Ovary (tissue), 9 donors: ENCODE measurements around the gene NPTXR. TPM values are rescaled to one million over a fixed set of nuclear protein-coding genes. Genes with fewer than 3 reads are reported as not detected.

ENCODE experiments used
- DNase-seq, 5 donors: peaks; one replicate each; pipeline ENCODE4 v3.0.0-alpha.2; 2019 to 2020
- H3K27ac ChIP-seq, 2 donors: fragments of 200-600 bp; one replicate each; pipeline versions ENCODE4 v1.5.1 to v1.8.0; 2019 to 2022
- H3K27me3 ChIP-seq: fragments of 200-600 bp; one replicate; pipeline ENCODE4 v1.8.0; 2022
- H3K36me3 ChIP-seq: fragments of 200-600 bp; sonication (generic); one replicate; pipeline ENCODE4 v1.5.1; 2019
- H3K4me1 ChIP-seq: one replicate; pipeline ENCODE4 v1.8.1; 2013; ENCODE audit warnings: mild to moderate bottlenecking, moderate library complexity; ENCODE audit not compliant: insufficient read depth
- H3K4me3 ChIP-seq: fragments of 200-600 bp; sonication (generic); one replicate; pipeline ENCODE4 v1.5.1; 2017
- H3K9me3 ChIP-seq, 2 donors: fragments of 200-600 bp in 1 of 2; sonication (generic) in 1 of 2; one replicate each; pipeline versions ENCODE4 v1.5.1 to v1.8.1; 2013 to 2019; ENCODE audit warnings: mild to moderate bottlenecking in 1 of 2, moderate library complexity in 1 of 2
- EP300 ChIP-seq: sonication (generic); formaldehyde crosslinking; IDR thresholded peaks from one replicate; pipeline ENCODE4 v1.6.1; 2017; ENCODE audit warnings: antibody characterized with exemption
- POLR2A ChIP-seq: fragments of 450-650 bp; IDR thresholded peaks from one replicate; pipeline ENCODE4 v1.6.1; 2017; ENCODE audit warnings: antibody characterized with exemption, mild to moderate bottlenecking, moderate library complexity
- WGBS, 3 donors: extraction: QIAGEN DNeasy Blood & Tissue Kit in 1 of 3; methylation state at CpG; one replicate each; pipeline versions ENCODE4 v1.1.5 to v1.1.7; 2013 to 2017; 5-methylcytosine and 5-hydroxymethylcytosine counted together
- intact Hi-C, 4 donors: fragments of 100-400 bp; cut with DNase I; formaldehyde crosslinking; loops; one replicate each; pipeline versions ENCODE4 v1.11.0 to v1.15.1; 2022 to 2023
- polyA plus RNA-seq, 2 donors: library from polyadenylated mRNA; stranded (reverse); fragments of 200-250 nt in 1 of 2; fragments of 350-450 nt in 1 of 2; fragmentation: Illumina TruSeq in 1 of 2; extraction: RNeasy Lipid Tissue Mini Kit (QIAGEN cat#74804) in 1 of 2; gene quantifications; one replicate each; pipeline ENCODE4 v1.2.3, GENCODE V29; 2013 to 2014
- total RNA-seq, 7 donors: library from RNA; depleted of rRNA in 2 of 7; stranded (reverse); fragments of >200 nt in 2 of 7; fragmentation: NEBNext Ultra II Directional in 3 of 7; extraction: Animal tissue kit (Norgen Biotek cat#: 25700) in 3 of 7; gene quantifications; one replicate each; pipeline versions ENCODE4 v1.1.0 to v1.2.4, GENCODE V29; 2016 to 2023
- TF ChIP-seq, protein P1 (sequence below), 3 donors: fragments of 450-650 bp in 2 of 3; fragments of 200-600 bp in 1 of 3; IDR thresholded peaks; one replicate each; pipeline versions ENCODE4 v1.5.1 to v1.8.0; 2016 to 2022; ENCODE audit warnings: antibody characterized with exemption in 3 of 3, mild to moderate bottlenecking in 1 of 3
- donor health status: DM: no; HTN: no; CAD: no; lungs with moderate emphysema.
- donor health status: DM: no; HTN: no; CAD: no.
- donor health status: Bipolar disorder and iron deficiency.
- donor health status: DM: yes; HTN: yes; CAD: no.
- donor health status: DM: no; HTN: no; CAD: no.
- donor health status: DM: yes; HTN: yes; CAD: no.

The NPTXR gene
- total and polyA plus RNA-seq, 9 donors = 5.2 to 23.1 (median 14.9) TPM

GRCh38 chr22:38867471-38868285, 23.9 kb upstream of the NPTXR start:
- no peak for TF ChIP-seq EP300
- TF ChIP-seq POLR2A = no peak
- TF ChIP-seq, protein P1, sequence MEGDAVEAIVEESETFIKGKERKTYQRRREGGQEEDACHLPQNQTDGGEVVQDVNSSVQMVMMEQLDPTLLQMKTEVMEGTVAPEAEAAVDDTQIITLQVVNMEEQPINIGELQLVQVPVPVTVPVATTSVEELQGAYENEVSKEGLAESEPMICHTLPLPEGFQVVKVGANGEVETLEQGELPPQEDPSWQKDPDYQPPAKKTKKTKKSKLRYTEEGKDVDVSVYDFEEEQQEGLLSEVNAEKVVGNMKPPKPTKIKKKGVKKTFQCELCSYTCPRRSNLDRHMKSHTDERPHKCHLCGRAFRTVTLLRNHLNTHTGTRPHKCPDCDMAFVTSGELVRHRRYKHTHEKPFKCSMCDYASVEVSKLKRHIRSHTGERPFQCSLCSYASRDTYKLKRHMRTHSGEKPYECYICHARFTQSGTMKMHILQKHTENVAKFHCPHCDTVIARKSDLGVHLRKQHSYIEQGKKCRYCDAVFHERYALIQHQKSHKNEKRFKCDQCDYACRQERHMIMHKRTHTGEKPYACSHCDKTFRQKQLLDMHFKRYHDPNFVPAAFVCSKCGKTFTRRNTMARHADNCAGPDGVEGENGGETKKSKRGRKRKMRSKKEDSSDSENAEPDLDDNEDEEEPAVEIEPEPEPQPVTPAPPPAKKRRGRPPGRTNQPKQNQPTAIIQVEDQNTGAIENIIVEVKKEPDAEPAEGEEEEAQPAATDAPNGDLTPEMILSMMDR (IDR thresholded peaks at IDR 0.05) = no peak
- H3K27ac ChIP-seq = no peak overlapping the region
- peaks cover 26% of the 10 kb centered on the region for H3K4me1 ChIP-seq
- H3K27me3 ChIP-seq = no peaks in the 10 kb centered on the region
- H3K9me3 ChIP-seq = no peaks in the 10 kb centered on the region
- intact Hi-C loops = loop anchor here (5.0 to 10.0 kb wide), 7 partner anchors 60 to 657 kb away; partner anchors contain the start of gene ATF4 (in 1 of the 4)
- DNase-seq = peak in 2 of 5 donors; percentile 9 to 21
- H3K4me3 ChIP-seq = no peak overlapping the region
- 83 to 88% (median 87%) methylated on average over 18 of the region's 18 CpGs for WGBS, 3 donors
- H3K36me3 ChIP-seq = no peaks in the 10 kb centered on the region

DNA sequence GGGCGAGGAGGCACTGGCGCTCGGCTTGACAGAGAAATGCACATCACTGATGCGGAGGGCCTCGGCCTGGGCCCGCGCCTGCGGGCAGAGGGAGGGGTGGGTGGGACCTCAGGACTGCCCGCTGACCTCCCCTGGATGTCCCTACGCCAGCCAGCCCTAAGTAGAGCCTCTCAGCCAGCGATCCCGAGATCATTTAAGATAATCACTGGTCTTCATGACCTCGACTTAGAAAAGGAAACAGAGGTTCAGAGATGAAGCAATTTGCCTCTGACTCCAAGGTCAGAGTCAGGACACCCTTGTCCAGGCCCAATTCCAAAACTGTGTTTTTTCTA, 23.3 kb upstream of the NPTXR start:
- no peak overlapping the region for H3K4me3 ChIP-seq
- TF ChIP-seq POLR2A (no peak), EP300 (no peak)
- TF ChIP-seq, protein P1 (IDR thresholded peaks at IDR 0.05) = no peak
- H3K36me3 ChIP-seq = no peaks in the 10 kb centered on the region
- no peaks in the 10 kb centered on the region for H3K9me3 ChIP-seq
- no peak for DNase-seq
- H3K27me3 ChIP-seq = no peaks in the 10 kb centered on the region
- WGBS, 3 donors = 72 to 84% (median 83%) methylated on average over 5 to 13 of the region's 13 CpGs
- H3K4me1 ChIP-seq = peaks cover 29% of the 10 kb centered on the region
- H3K27ac ChIP-seq = no peak overlapping the region
- intact Hi-C loops = loop anchor here (5.0 to 10.0 kb wide), 7 partner anchors 60 to 658 kb away; partner anchors contain the start of gene ATF4 (in 1 of the 4)

GRCh38 chr22:38866399-38867123, 22.7 kb upstream of the NPTXR start:
- Histone ChIP-seq H3K36me3 (no peaks in the 10 kb centered on the region), H3K4me1 (peaks cover 29% of the 10 kb centered on the region), H3K9me3 (no peaks in the 10 kb centered on the region), H3K4me3 (no peak overlapping the region), H3K27me3 (no peaks in the 10 kb centered on the region), H3K27ac (no peak overlapping the region)
- intact Hi-C loops = loop anchor here (5.0 to 10.0 kb wide), 7 partner anchors 61 to 658 kb away; partner anchors contain the start of gene ATF4 (in 1 of the 4)
- no peak for TF ChIP-seq POLR2A
- TF ChIP-seq, protein P1 (IDR thresholded peaks at IDR 0.05) = no peak
- TF ChIP-seq EP300 = no peak
- peak in 4 of 5 donors; percentile 24 to 47 (median 36) for DNase-seq
- 71 to 75% (median 73%) methylated on average over 69 to 75 of the region's 75 CpGs for WGBS, 3 donors

DNA sequence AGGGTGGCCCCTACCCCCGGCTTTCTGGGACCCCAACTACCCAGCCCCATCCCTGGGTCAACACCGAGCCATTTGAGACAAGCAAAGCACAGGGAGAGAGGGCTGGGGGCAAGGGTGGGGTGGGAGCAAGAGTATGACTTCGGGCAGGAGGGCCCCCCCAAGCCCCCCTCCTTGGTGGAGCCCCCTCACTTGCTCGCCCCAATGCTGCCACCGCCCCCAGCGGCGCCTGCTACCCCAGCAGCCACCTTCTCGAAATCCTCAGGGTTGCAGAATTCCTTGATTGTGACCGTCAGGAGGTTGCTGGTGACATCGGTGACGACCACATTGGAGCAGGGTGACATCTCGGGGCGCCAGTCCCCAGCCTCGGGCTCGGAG, 22.2 kb upstream of the NPTXR start:
- DNase-seq = peak in 1 of 5 donors; percentile 13
- no peak overlapping the region for H3K27ac ChIP-seq

More for the DNA sequence above, 22.2 kb upstream of the NPTXR start:
- H3K36me3 ChIP-seq = no peaks in the 10 kb centered on the region
- no peak overlapping the region for H3K4me3 ChIP-seq
- intact Hi-C loops = loop anchor here (5.0 to 10.0 kb wide), 7 partner anchors 61 to 659 kb away; partner anchors contain the start of gene ATF4 (in 1 of the 4)
- TF ChIP-seq, protein P1 (IDR thresholded peaks at IDR 0.05) = no peak
- no peak for TF ChIP-seq EP300
- no peak for TF ChIP-seq POLR2A
- no peaks in the 10 kb centered on the region for H3K9me3 ChIP-seq
- WGBS, 3 donors = 65 to 76% (median 71%) methylated on average over 8 to 15 of the region's 15 CpGs
- H3K4me1 ChIP-seq = peaks cover 30% of the 10 kb centered on the region
- H3K27me3 ChIP-seq = no peaks in the 10 kb centered on the region
